Mesothelial cell of epicardium (in vitro differentiated cells): Measurements from ENCODE around the gene ASXL1. TPM values are rescaled to one million over a fixed set of nuclear protein-coding genes. Genes with fewer than 3 reads are reported as not detected.

Experiments used
- DNase-seq, 2 experiments: peaks; one replicate each; pipeline ENCODE4 v3.0.0; 2021; ENCODE audit warnings: low spot score in 2 of 2; ENCODE audit not compliant: unreplicated experiment in 2 of 2
- H3K27ac Mint-ChIP-seq: 2 replicates; pipeline ENCODE4 v1.8.0; 2021; ENCODE audit warnings: mixed read lengths
- H3K27me3 Mint-ChIP-seq: 2 replicates; pipeline ENCODE4 v1.8.0; 2021; ENCODE audit warnings: low read depth, mixed read lengths
- H3K36me3 Mint-ChIP-seq: 2 replicates; pipeline ENCODE4 v1.8.0; 2021; ENCODE audit warnings: mixed read lengths
- H3K4me1 Mint-ChIP-seq: 2 replicates; pipeline ENCODE4 v1.8.0; 2021; ENCODE audit warnings: mixed read lengths
- H3K4me3 Mint-ChIP-seq: 2 replicates; pipeline ENCODE4 v1.8.0; 2021; ENCODE audit warnings: mild to moderate bottlenecking, moderate library complexity, mixed read lengths
- H3K9me3 Mint-ChIP-seq: 2 replicates; pipeline ENCODE4 v1.8.0; 2021; ENCODE audit warnings: mixed read lengths
- total RNA-seq: library from RNA; stranded (reverse); gene quantifications from 3 replicates; pipeline ENCODE4 v1.2.1, GENCODE V29; 2021
- TF ChIP-seq, protein P1 (sequence below): fragments of 200-600 bp; sonication (generic); IDR thresholded peaks from one replicate; pipeline ENCODE4 v1.5.0; 2021; ENCODE audit warnings: antibody characterized with exemption; ENCODE audit not compliant: unreplicated experiment

The ASXL1 gene
- total RNA-seq, 1 donor from 2014 or later: 182 TPM

DNA sequence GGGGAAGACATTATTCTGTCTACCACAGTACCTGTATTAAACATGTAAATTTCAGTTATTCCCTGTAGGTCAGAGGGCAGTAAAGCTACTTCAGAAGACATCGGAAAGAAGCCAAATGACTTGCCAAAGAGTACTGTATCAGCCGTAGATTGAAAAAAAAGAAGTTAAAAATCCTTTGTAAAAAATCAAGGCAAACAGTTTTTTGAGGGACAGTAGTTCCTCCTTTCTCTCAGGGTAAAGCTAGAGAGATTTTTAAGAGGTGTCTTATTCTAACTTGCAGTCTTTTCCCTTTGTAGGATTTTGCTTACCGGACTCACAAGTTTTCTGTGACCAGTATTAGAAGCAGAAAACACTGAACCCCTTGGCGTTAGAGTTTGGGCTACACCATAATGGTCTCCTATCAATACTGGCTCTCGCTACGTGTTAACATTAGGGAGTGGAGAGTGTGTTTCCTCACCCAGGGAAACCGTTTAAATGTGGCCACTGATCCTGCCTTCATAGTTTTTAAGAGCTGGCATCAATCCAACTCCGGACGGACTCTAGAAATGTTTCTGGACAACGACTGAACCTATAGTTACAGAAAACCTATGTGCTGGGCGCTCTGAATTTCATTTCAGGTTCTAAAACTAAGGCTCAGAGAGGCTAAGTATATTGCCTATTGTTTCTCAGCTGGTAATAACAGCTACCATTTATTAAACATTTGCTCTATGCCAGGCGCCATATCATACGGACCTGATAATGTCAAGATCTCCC lies 1.3 kb upstream of the ASXL1 start:
- Mint-ChIP-seq H3K36me3 (no peaks in the 10 kb centered on the region), H3K27ac (peak overlapping the region; percentile 99), H3K4me3 (peak overlapping the region; percentile 95), H3K9me3 (no peaks in the 10 kb centered on the region), H3K4me1 (peaks cover 26% of the 10 kb centered on the region), H3K27me3 (no peaks in the 10 kb centered on the region)
- DNase-seq: no peak
- TF ChIP-seq, protein P1, sequence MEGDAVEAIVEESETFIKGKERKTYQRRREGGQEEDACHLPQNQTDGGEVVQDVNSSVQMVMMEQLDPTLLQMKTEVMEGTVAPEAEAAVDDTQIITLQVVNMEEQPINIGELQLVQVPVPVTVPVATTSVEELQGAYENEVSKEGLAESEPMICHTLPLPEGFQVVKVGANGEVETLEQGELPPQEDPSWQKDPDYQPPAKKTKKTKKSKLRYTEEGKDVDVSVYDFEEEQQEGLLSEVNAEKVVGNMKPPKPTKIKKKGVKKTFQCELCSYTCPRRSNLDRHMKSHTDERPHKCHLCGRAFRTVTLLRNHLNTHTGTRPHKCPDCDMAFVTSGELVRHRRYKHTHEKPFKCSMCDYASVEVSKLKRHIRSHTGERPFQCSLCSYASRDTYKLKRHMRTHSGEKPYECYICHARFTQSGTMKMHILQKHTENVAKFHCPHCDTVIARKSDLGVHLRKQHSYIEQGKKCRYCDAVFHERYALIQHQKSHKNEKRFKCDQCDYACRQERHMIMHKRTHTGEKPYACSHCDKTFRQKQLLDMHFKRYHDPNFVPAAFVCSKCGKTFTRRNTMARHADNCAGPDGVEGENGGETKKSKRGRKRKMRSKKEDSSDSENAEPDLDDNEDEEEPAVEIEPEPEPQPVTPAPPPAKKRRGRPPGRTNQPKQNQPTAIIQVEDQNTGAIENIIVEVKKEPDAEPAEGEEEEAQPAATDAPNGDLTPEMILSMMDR: no peak

DNA sequence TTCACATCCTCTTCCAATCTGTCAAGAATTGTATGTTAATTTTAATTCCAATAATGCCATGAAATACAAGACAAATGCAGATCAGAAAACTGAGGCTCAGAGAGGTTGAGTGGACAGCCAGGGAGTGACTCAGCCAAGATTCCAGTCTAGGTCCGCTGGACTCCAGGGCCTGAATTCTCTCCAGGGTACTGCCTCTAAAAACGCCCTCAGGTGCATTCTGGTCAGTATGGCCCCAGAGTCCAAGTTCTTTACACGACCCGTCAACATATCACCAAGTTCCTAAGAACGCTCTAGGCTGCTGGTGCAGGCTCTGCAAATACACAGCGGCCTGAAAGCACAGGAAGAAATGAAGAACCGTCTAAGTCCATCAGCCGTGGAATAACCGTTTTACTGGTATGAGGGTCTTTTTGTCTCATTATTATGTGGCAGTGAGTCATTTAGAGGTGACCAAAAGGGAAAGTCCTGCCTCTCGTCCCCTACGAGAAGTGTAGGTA lies 709 bp upstream of the ASXL1 start:
- H3K4me1 Mint-ChIP-seq: peaks cover 32% of the 10 kb centered on the region
- H3K36me3 Mint-ChIP-seq: no peaks in the 10 kb centered on the region
- H3K4me3 Mint-ChIP-seq: peak overlapping the region; percentile 95
- H3K9me3 Mint-ChIP-seq: no peaks in the 10 kb centered on the region
- peak overlapping the region; percentile 99 for H3K27ac Mint-ChIP-seq
- DNase-seq: no peak
- TF ChIP-seq, protein P1: no peak
- no peaks in the 10 kb centered on the region for H3K27me3 Mint-ChIP-seq

DNA sequence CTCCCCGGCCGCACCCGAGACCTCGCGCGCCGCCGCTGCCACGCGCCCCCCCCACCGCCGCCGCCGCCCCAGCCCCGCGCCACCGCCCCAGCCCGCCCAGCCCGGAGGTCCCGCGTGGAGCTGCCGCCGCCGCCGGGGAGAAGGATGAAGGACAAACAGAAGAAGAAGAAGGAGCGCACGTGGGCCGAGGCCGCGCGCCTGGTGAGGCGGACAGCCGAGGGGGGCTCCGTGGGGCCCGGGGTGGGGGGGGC lies 426 bp downstream of the ASXL1 start:
- H3K4me3 Mint-ChIP-seq: peak overlapping the region; percentile 46
- H3K36me3 Mint-ChIP-seq: no peaks in the 10 kb centered on the region
- H3K27ac Mint-ChIP-seq: no peak overlapping the region
- peaks cover 44% of the 10 kb centered on the region for H3K4me1 Mint-ChIP-seq
- H3K27me3 Mint-ChIP-seq: no peaks in the 10 kb centered on the region
- TF ChIP-seq, protein P1: no peak
- DNase-seq: no peak
- no peaks in the 10 kb centered on the region for H3K9me3 Mint-ChIP-seq

DNA sequence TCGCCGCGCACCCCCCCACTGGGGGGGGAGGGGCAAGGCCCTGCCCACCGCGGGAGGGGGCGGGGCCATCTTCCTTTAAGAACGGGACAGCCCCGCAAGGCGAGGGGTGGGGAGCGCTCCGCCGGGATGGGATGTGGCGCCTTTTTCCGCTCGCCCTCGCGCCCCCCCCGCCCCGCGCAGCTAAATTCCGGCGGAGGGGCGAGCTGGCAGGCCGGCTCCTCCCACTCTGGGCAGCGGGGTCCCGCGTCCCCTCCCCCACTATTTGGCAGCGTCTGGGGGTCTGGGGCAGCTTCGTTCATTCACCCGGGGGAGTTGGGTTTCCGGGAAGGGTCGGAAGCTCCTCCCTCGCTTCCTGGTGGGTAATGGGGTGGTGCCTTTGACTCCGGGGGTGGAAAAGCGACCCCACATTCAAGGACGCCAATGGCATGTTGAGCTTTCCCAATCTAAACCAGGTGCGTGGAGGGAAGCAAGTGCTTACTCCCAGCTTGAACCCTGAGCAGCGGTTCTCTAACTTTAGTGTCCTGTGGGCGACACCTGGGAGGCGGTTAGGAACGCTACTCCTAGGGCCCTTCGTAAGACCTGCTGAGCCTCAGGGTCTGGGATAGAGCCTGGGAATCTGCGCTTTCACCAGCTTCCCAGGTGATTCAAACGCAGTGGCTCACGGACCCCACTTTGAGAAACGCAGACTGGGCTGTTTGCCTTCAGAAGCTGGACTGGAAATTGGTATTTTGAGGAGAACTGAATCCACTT lies 927 bp downstream of the ASXL1 start:
- Mint-ChIP-seq H3K9me3 (no peaks in the 10 kb centered on the region), H3K27ac (peak overlapping the region; percentile 94), H3K27me3 (no peaks in the 10 kb centered on the region), H3K4me1 (peaks cover 47% of the 10 kb centered on the region), H3K4me3 (peak overlapping the region; percentile 82), H3K36me3 (no peaks in the 10 kb centered on the region)
- TF ChIP-seq, protein P1: no peak
- peak; percentile 69 to 82 for DNase-seq

DNA sequence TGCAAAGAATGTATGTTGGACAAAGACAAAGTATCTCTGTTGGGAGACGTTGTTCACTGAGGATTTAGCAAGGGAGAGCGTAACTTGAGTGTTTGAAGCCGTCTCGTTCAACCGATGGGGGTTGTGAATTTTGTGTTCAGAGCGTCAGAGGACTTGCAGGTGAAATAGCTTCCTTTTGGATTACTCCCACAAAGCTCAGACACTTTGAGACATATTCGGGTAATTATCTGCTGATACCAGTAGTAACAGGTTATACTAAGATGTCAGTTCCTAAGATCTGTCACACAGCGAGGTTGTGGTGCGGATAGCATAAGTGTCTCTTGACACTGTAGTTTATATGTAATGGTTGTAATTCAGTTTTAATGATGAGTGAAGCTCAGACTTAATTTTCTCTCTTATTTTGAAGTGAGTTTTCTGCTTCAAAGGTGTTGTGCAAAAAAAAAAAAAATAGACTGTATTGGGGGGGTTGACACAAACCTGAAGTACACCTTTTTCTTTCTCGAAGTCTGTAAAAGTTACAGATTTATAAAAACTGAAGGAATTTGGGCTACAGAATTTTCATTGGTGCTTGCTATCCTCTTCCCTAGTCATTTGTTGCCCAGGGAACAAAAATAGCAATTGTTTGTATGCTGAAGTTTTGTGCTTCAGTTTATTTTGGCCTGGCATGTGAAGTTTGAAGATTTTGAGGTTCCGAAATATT lies 1.7 kb downstream of the ASXL1 start:
- peaks cover 51% of the 10 kb centered on the region for H3K4me1 Mint-ChIP-seq

More for the DNA sequence above, 1.7 kb downstream of the ASXL1 start:
- Mint-ChIP-seq H3K27me3 (no peaks in the 10 kb centered on the region), H3K9me3 (no peaks in the 10 kb centered on the region), H3K36me3 (no peaks in the 10 kb centered on the region), H3K27ac (peak overlapping the region; percentile 94), H3K4me3 (peak overlapping the region; percentile 82)
- TF ChIP-seq, protein P1: no peak
- DNase-seq: no peak
